Fibroblast of gingiva (primary cell): ENCODE results near the gene AK4.

Experiments
- DNase-seq: peaks from one replicate; pipeline ENCODE4 v3.0.0-alpha.2; 2011; ENCODE audit warnings: low read depth

The AK4 gene

DNA sequence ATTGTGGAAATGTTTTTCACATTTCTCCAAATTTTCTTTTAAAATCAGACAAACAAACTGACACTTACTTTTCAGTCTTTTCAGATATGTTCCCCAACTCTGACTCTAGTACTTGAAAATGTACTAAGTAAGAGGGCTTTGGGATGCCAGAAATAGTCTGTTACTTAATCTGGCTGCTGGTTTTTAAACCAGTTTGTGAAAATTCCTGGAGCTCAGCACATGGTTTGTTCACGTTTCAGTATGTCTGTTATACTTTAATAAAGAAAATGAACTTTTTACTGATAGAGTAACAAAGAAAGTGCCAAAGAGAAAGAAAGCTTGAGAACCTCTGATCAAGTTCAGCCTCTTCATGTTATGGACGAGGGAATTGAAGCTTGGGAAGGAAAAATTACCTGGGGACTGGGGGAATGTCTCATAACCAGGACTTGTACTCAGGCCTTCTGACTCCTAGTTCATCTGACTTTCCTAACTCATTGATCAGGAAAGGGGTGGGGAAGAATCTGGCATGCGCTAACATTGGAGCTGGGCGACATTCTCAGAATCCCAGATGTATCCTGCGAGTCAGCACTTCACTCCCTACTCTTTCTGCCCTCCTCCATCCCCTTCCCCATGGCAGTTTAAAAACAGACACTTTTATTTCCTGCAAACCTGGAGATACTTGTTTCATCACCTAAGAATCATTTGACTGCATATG is 130.5 kb downstream of the AK4 start:
- no peak for DNase-seq

DNA sequence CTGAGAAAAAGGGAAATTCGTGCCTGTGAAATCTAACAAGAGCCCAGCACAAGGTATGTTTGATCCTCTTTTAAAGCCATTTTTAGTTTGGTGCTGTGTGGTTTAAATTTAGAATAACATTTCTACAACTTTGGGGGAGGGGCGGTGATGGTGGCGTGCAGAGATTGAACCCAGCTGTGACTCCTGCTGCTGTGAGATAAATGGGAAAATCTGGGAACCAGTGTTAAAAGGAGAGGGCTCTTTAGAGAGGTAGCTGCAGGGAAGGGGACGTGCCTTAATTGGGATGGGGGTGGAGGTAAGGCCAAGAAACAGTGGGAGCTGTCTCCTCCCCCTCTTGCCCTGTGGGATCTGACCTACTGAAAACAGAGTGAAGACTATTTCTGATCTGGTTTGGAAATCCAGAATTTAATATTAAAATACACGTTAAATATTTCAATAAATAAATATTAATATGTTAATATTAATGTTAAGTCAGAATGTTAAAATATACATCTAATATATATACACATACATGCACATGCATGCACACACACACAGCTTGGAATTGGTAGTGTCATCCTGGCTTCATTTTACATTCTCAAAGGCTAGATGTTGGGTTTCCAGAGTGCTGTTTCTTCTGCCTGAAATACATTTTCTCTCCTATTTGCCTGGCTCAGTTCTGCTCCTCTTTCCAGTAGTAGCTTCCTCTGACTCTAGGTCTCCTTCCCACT is 131.2 kb downstream of the AK4 start:
- no peak for DNase-seq
